Activated CD4-positive, alpha-beta T cell treated with anti-CD3 and anti-CD28 coated beads, Interleukin-2, Interleukin-6, amounts not matched to agents 100 ng/mL and 50 ng/mL, durations not matched to agents 16 hours and 8 hours (primary cell): ENCODE measurements around the gene RHOF.

ENCODE experiments used
- DNase-seq: peaks from one replicate; pipeline ENCODE4 v3.0.0-alpha.2; 2020

The RHOF gene

GRCh38 chr12:121819212-121819949, 25.9 kb upstream of the RHOF start:
- DNase-seq, result no peak

GRCh38 chr12:121817648-121818043, 24.2 kb upstream of the RHOF start:
- no peak for DNase-seq

- no peak for DNase-seq
Measured at GRCh38 chr12:121816925-121817647, 23.6 kb upstream of the RHOF start.

GRCh38 chr12:121815263-121815662, 21.8 kb upstream of the RHOF start:
- no peak for DNase-seq

- DNase-seq, result no peak
Measured at GRCh38 chr12:121814429-121815119, 21.1 kb upstream of the RHOF start.

- DNase-seq, result no peak
Measured at GRCh38 chr12:121813951-121814350, 20.5 kb upstream of the RHOF start.

GRCh38 chr12:121812921-121813896, 19.7 kb upstream of the RHOF start:
- DNase-seq, result no peak

GRCh38 chr12:121812320-121812871, 18.9 kb upstream of the RHOF start:
- DNase-seq, result peak; percentile 65

- peak; percentile 78 for DNase-seq
Measured at GRCh38 chr12:121811434-121812319, 18.2 kb upstream of the RHOF start.

- no peak for DNase-seq
Measured at GRCh38 chr12:121810833-121811433, 17.4 kb upstream of the RHOF start.

GRCh38 chr12:121810234-121810817, 16.8 kb upstream of the RHOF start:
- no peak for DNase-seq

GRCh38 chr12:121809712-121810116, 16.2 kb upstream of the RHOF start:
- DNase-seq, result no peak

GRCh38 chr12:121808623-121809022, 15.1 kb upstream of the RHOF start:
- no peak for DNase-seq

GRCh38 chr12:121807642-121808347, 14.3 kb upstream of the RHOF start:
- no peak for DNase-seq

- DNase-seq, result no peak
Measured at GRCh38 chr12:121806546-121807423, 13.3 kb upstream of the RHOF start.

- no peak for DNase-seq
Measured at GRCh38 chr12:121806009-121806545, 12.6 kb upstream of the RHOF start.

GRCh38 chr12:121805171-121806008, 11.9 kb upstream of the RHOF start:
- DNase-seq, result no peak
